HUES48 (cell line): ENCODE results near the gene OR52W1.

Experiments
- H3K27ac ChIP-seq: one replicate; pipeline ENCODE4 v1.7.0; 2013; ENCODE audit warnings: low read depth, low read length, inconsistent platforms
- H3K27me3 ChIP-seq: 2 replicates; pipeline ENCODE4 v1.6.1; 2013; ENCODE audit warnings: mild to moderate bottlenecking, low read length; ENCODE audit not compliant: control insufficient read depth, insufficient read depth
- H3K36me3 ChIP-seq: 2 replicates; pipeline ENCODE4 v1.6.1; 2013; ENCODE audit warnings: low read length; ENCODE audit not compliant: control insufficient read depth, insufficient read depth
- H3K4me1 ChIP-seq: 2 replicates; pipeline ENCODE4 v1.6.1; 2013; ENCODE audit warnings: mild to moderate bottlenecking, low read length; ENCODE audit not compliant: control insufficient read depth, insufficient read depth
- H3K4me3 ChIP-seq: 2 replicates; pipeline ENCODE4 v1.5.1; 2013; ENCODE audit warnings: mild to moderate bottlenecking, low read depth, low read length
- H3K9ac ChIP-seq: 2 replicates; pipeline ENCODE4 v1.6.1; 2013; ENCODE audit warnings: mild to moderate bottlenecking, low read depth, low read length, moderate library complexity
- H3K9me3 ChIP-seq: 2 replicates; pipeline ENCODE4 v1.6.1; 2013; ENCODE audit warnings: low read length; ENCODE audit not compliant: control insufficient read depth, insufficient read depth

Gene OR52W1, protein sequence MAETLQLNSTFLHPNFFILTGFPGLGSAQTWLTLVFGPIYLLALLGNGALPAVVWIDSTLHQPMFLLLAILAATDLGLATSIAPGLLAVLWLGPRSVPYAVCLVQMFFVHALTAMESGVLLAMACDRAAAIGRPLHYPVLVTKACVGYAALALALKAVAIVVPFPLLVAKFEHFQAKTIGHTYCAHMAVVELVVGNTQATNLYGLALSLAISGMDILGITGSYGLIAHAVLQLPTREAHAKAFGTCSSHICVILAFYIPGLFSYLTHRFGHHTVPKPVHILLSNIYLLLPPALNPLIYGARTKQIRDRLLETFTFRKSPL

GRCh38 chr11:6199174-6199810 lies at the start of gene OR52W1:
Gene OR52W1, plus strand, starts transcription at chr11:6199224. Its CDS starts 0 bp downstream, at chr11:6199224.
- Histone ChIP-seq H3K27me3 (no peaks in the 10 kb centered on the region), H3K27ac (no peak within 1 kb of the TSS), H3K4me3 (no peak within 1 kb of the TSS), H3K4me1 (peaks cover 5% of the 10 kb centered on the region; the same call in 1 of the 2 replicates), H3K9me3 (no peaks in the 10 kb centered on the region), H3K9ac (no peak within 1 kb of the TSS), H3K36me3 (no peaks in the 10 kb centered on the region)

- Histone ChIP-seq H3K27me3 (no peaks in the 10 kb centered on the region), H3K4me3 (no peak overlapping the region), H3K27ac (no peak overlapping the region), H3K9me3 (no peaks in the 10 kb centered on the region), H3K9ac (no peak overlapping the region), H3K4me1 (no peaks in the 10 kb centered on the region), H3K36me3 (no peaks in the 10 kb centered on the region)
Measured at GRCh38 chr11:6151117-6151516, 47.9 kb upstream of the OR52W1 start.

GRCh38 chr11:6152126-6152525 lies 46.9 kb upstream of the OR52W1 start:
- Histone ChIP-seq H3K27ac (no peak overlapping the region), H3K27me3 (no peaks in the 10 kb centered on the region), H3K9me3 (no peaks in the 10 kb centered on the region), H3K4me1 (peaks cover 4% of the 10 kb centered on the region; the same call in 1 of the 2 replicates), H3K4me3 (no peak overlapping the region), H3K36me3 (no peaks in the 10 kb centered on the region), H3K9ac (no peak overlapping the region)

DNA sequence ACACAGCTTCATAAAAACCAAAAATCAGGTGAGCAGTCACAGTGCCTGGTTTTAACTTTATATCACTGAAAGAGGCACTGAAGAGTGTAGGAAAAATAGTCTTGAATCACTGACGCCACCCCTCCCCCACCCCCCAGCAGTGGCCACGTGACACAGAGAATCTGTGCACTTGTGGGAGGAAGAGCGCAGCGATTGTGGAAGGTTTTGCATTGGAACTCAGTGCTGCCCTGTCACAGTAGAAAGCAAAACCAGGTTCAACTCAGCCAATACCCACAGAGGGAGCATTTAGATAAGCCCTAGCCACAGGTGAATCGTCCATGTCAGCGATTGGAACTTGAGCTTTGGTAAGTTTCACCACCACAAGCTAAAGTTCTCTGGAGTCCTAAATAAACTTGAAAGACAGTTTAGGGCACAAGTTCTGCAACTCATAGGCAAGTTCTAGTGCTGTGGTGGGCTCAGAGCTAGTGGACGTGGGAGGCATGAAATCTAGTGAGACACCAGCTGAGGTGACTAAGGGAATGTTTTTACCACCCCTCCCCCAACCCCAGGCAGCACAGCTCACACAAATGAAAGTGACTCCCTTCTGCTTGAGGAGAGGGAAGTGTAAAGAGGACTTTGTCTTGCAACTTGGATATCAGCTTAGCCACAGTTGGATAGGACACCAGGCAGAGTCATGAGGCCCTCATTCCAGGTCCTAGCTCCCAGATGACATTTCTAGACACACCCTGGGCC lies 42.2 kb upstream of the OR52W1 start:
- H3K4me3 ChIP-seq: no peak overlapping the region
- H3K9ac ChIP-seq: no peak overlapping the region
- no peak overlapping the region for H3K27ac ChIP-seq
- H3K36me3 ChIP-seq: no peaks in the 10 kb centered on the region
- no peaks in the 10 kb centered on the region for H3K9me3 ChIP-seq
- peaks cover 6% of the 10 kb centered on the region; the same call in 1 of the 2 replicates for H3K4me1 ChIP-seq
- peaks cover 13% of the 10 kb centered on the region for H3K27me3 ChIP-seq

GRCh38 chr11:6170226-6170625 lies 28.8 kb upstream of the OR52W1 start, which contains the start of gene OR52B2:
Gene OR52B2, minus strand, starts transcription at chr11:6170326. Its CDS starts 0 bp downstream, at chr11:6170326.
- H3K36me3 ChIP-seq: no peaks in the 10 kb centered on the region
- H3K27me3 ChIP-seq: no peaks in the 10 kb centered on the region
- no peak within 1 kb of the TSS for H3K4me3 ChIP-seq
- H3K4me1 ChIP-seq: 0 out of 2 replicates have a peak, but pooled peaks cover 4% of the 10 kb centered on the region
- no peaks in the 10 kb centered on the region for H3K9me3 ChIP-seq
- H3K27ac ChIP-seq: no peak within 1 kb of the TSS
- H3K9ac ChIP-seq: no peak within 1 kb of the TSS

GRCh38 chr11:6175440-6175839 lies 23.6 kb upstream of the OR52W1 start:
- Histone ChIP-seq H3K36me3 (no peaks in the 10 kb centered on the region), H3K27ac (no peak overlapping the region), H3K27me3 (no peaks in the 10 kb centered on the region), H3K9ac (no peak overlapping the region), H3K9me3 (no peaks in the 10 kb centered on the region), H3K4me1 (no peaks in the 10 kb centered on the region), H3K4me3 (no peak overlapping the region)

DNA sequence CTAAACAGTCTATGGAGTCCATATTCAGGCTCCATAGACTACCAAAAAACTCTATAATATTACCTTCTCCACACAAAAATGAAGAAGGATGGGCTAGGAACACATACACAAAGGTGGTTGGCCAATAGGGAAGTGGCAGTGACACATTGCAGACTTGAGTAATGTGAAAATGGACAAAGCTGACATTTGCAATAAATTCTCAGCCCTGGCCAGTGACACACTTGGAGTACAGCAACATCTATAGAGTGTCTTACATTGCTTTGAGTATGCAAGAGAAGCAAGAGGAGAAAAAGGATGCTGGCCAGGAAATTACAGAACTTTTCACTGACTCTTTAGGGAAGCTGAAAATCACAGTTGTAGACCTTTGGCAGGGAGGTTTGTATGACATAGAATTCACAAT lies 7.3 kb upstream of the OR52W1 start:
- H3K4me1 ChIP-seq: no peaks in the 10 kb centered on the region
- no peak overlapping the region for H3K4me3 ChIP-seq
- no peaks in the 10 kb centered on the region for H3K27me3 ChIP-seq
- no peaks in the 10 kb centered on the region for H3K9me3 ChIP-seq
- no peaks in the 10 kb centered on the region for H3K36me3 ChIP-seq
- no peak overlapping the region for H3K27ac ChIP-seq
- H3K9ac ChIP-seq: no peak overlapping the region

DNA sequence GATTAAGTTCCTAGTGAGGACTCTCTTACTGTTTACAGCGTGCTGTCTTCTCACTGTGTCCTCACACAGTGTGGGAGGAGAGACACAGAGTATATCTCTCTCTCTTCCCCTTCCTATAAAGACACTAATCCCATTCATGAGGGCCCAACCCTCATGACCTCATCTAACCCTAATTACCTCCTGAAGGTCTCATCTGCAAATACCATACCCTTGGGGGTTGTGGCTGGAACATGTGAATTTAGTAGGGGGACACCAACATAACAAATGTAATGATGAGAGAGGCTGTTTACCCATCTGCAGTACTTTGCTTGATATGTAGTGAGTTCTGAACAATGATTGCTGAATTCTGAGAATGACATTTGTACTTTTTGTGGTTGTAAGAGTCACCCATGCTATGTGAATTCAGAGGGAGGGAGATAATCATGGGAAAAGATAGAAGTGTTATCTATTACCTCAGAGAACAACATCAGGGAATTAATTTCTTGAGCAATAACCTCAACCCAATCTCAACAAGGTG lies 4.9 kb upstream of the OR52W1 start:
- no peak overlapping the region for H3K9ac ChIP-seq
- H3K4me3 ChIP-seq: no peak overlapping the region
- H3K36me3 ChIP-seq: no peaks in the 10 kb centered on the region
- no peak overlapping the region for H3K27ac ChIP-seq
- no peaks in the 10 kb centered on the region for H3K27me3 ChIP-seq
- H3K9me3 ChIP-seq: no peaks in the 10 kb centered on the region
- H3K4me1 ChIP-seq: no peaks in the 10 kb centered on the region

DNA sequence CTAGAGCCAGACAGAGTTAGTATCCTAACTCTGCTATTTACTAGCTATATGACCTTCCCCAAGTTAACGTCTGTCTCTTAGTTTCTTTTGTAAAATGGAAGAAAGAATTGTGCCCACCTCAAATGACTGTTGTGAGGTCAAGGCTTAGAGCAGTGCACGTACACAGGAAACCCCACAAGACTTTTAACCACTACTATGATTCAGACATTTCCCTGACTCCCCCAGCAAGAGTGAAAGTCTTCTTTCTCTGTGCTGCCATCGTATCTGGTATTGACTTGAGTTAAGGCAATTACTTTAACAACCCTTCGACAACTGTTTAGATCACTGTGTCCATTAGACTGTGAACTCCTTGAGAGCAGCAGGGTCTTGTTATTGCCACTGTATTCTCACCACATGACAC lies 2.6 kb upstream of the OR52W1 start:
- no peak overlapping the region for H3K4me3 ChIP-seq
- H3K27ac ChIP-seq: no peak overlapping the region
- H3K9ac ChIP-seq: no peak overlapping the region
- H3K9me3 ChIP-seq: no peaks in the 10 kb centered on the region
- no peaks in the 10 kb centered on the region for H3K27me3 ChIP-seq
- no peaks in the 10 kb centered on the region for H3K36me3 ChIP-seq
- H3K4me1 ChIP-seq: peaks cover 5% of the 10 kb centered on the region; the same call in 1 of the 2 replicates

GRCh38 chr11:6197466-6198200 lies 1.4 kb upstream of the OR52W1 start:
- H3K27ac ChIP-seq: no peak overlapping the region
- H3K27me3 ChIP-seq: no peaks in the 10 kb centered on the region
- no peak overlapping the region for H3K9ac ChIP-seq
- peaks cover 5% of the 10 kb centered on the region; the same call in 1 of the 2 replicates for H3K4me1 ChIP-seq
- no peaks in the 10 kb centered on the region for H3K36me3 ChIP-seq
- no peaks in the 10 kb centered on the region for H3K9me3 ChIP-seq
- no peak overlapping the region for H3K4me3 ChIP-seq
